ENCODE results near the gene YWHAE.

GRCh38 chr17:1422885-1423284 is 22.9 kb upstream of the YWHAE start:
- TF ChIP-seq RAD21 (IDR thresholded peaks at IDR 0.05; ENCODE audit: low read length) (no peak; the same call in 1 of the 2 replicates), POLR2A (IDR thresholded peaks at IDR 0.05; ENCODE audit: low read depth, low read length) (no peak), CEBPB (IDR thresholded peaks at IDR 0.05; ENCODE audit: low read depth, low read length) (peak; percentile 90), SMC3 (IDR thresholded peaks at IDR 0.05; ENCODE audit: low read depth, low read length) (no peak), FOS (IDR thresholded peaks at IDR 0.05; ENCODE audit: low read depth, low read length) (peak; percentile 94), ELK1 (IDR thresholded peaks at IDR 0.05; ENCODE audit: borderline replicate concordance, low read depth, low read length) (no peak)
- TF ChIP-seq, protein P1, sequence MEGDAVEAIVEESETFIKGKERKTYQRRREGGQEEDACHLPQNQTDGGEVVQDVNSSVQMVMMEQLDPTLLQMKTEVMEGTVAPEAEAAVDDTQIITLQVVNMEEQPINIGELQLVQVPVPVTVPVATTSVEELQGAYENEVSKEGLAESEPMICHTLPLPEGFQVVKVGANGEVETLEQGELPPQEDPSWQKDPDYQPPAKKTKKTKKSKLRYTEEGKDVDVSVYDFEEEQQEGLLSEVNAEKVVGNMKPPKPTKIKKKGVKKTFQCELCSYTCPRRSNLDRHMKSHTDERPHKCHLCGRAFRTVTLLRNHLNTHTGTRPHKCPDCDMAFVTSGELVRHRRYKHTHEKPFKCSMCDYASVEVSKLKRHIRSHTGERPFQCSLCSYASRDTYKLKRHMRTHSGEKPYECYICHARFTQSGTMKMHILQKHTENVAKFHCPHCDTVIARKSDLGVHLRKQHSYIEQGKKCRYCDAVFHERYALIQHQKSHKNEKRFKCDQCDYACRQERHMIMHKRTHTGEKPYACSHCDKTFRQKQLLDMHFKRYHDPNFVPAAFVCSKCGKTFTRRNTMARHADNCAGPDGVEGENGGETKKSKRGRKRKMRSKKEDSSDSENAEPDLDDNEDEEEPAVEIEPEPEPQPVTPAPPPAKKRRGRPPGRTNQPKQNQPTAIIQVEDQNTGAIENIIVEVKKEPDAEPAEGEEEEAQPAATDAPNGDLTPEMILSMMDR (conservative IDR thresholded peaks at IDR 0.05; ENCODE audit: low read depth, low read length), result no peak
